ENCODE data around the gene NYAP2.

Gene NYAP2

DNA sequence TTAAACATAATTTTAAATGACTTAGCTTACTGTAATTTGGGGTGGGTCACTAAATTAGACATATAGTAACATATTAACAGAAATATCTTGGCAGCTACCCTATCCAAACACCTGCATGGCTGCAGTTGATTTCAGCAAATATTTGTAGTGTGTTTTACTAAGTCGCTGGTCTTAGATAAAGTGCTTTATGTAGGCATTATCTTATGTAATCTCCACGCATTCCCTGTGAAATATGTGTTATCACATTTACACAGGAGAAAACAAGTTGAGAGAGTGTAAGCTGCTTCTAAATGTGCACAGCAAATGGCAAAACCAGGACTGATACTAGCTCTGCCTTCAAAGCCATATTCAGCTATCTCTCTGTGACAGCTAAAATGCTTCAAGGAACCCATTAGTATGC lies 72.0 kb downstream of the NYAP2 start:
- Histone ChIP-seq H3K27me3 (ENCODE audit: insufficient read depth, low read length) (no peaks in the 10 kb centered on the region), H2BK12ac (ENCODE audit: low read length) (no peak overlapping the region), H3K9ac (ENCODE audit: low read length) (no peak overlapping the region), H4K8ac (ENCODE audit: low read depth, low read length) (no peak overlapping the region), H3K14ac (ENCODE audit: low read length) (no peak overlapping the region), H3K4me3 (ENCODE audit: low read depth, low read length) (no peak overlapping the region), H2AK5ac (ENCODE audit: low read length) (no peak overlapping the region), H3K23ac (ENCODE audit: low read length) (no peak overlapping the region), H2BK5ac (ENCODE audit: low read depth, low read length, poor library complexity) (no peak overlapping the region), H3K79me1 (ENCODE audit: low read length) (peaks cover 8% of the 10 kb centered on the region), H4K12ac (ENCODE audit: low read depth, low read length) (no peak overlapping the region), H2AFZ (ENCODE audit: insufficient read depth, low read length, poor library complexity) (no peak overlapping the region), H3K36me3 (ENCODE audit: control insufficient read depth in 1 of 2, insufficient read depth in 2 of 2, low read length in 2 of 2) (no peaks in the 10 kb centered on the region), H3K79me2 (ENCODE audit: control insufficient read depth, insufficient read depth, low read length, poor library complexity) (peaks cover 1% of the 10 kb centered on the region), H3K18ac (ENCODE audit: low read length) (no peak overlapping the region), H3K4me1 (ENCODE audit: control insufficient read depth in 1 of 2, insufficient read depth in 2 of 2, low read length in 2 of 2) (peaks cover 6 to 9% of the 10 kb centered on the region in 2 experiments), H4K91ac (ENCODE audit: low read depth, low read length) (no peak overlapping the region), H3K4me2 (ENCODE audit: low read length) (no peak overlapping the region), H3K27ac (ENCODE audit: low read depth, low read length) (peak overlapping the region; percentile 37), H3K4ac (ENCODE audit: low read depth, low read length) (no peak overlapping the region), H3K9me3 (ENCODE audit: insufficient read depth, low read depth, low read length) (no peaks in the 10 kb centered on the region), H2BK120ac (ENCODE audit: insufficient read depth, low read length, poor library complexity) (no peak overlapping the region)
- no CpG with 5 or more reads among the region's 2 CpGs for WGBS (ENCODE audit: extremely low coverage, insufficient coverage, insufficient read length)
- no peak for DNase-seq

DNA sequence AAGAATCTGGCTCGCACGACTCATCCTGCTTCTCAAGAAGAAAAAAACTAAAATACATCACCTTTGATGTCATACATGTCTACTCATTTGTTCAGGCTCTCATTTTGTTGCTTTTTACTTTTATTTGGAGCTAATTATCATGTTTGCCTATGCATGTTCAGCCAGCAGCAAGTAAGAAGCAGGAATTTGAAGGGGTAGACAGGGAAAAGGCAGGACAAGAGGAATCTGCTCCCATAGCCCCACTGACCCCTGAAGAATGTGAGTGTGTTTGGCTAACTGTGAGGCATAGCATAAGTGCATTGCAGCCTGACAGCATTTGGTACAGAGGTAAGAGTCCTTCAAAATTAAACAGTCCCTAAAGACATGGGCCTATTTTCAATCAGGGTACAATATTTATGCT lies 72.7 kb downstream of the NYAP2 start:
- no peaks in the 10 kb centered on the region for H3K9me3 ChIP-seq (ENCODE audit: insufficient read depth, low read depth, low read length)
- peaks cover 3% of the 10 kb centered on the region for H3K79me1 ChIP-seq (ENCODE audit: low read length)
- no peaks in the 10 kb centered on the region for H3K79me2 ChIP-seq (ENCODE audit: control insufficient read depth, insufficient read depth, low read length, poor library complexity)
- H4K12ac ChIP-seq (ENCODE audit: low read depth, low read length): no peak overlapping the region
- no peak for DNase-seq
- peaks cover 1 to 3% of the 10 kb centered on the region in 2 experiments for H3K4me1 ChIP-seq (ENCODE audit: control insufficient read depth in 1 of 2, insufficient read depth in 2 of 2, low read length in 2 of 2)
- no peak overlapping the region for H4K8ac ChIP-seq (ENCODE audit: low read depth, low read length)
- no peaks in the 10 kb centered on the region for H3K27me3 ChIP-seq (ENCODE audit: insufficient read depth, low read length)
- H2AFZ ChIP-seq (ENCODE audit: insufficient read depth, low read length, poor library complexity): no peak overlapping the region
- no peak overlapping the region for H3K18ac ChIP-seq (ENCODE audit: low read length)
- H2BK5ac ChIP-seq (ENCODE audit: low read depth, low read length, poor library complexity): no peak overlapping the region
- no peak overlapping the region for H2AK5ac ChIP-seq (ENCODE audit: low read length)
- no peak overlapping the region for H2BK120ac ChIP-seq (ENCODE audit: insufficient read depth, low read length, poor library complexity)
- no peak overlapping the region for H4K91ac ChIP-seq (ENCODE audit: low read depth, low read length)
- no peak overlapping the region for H3K14ac ChIP-seq (ENCODE audit: low read length)
- no peak overlapping the region for H3K4ac ChIP-seq (ENCODE audit: low read depth, low read length)
- peak overlapping the region; percentile 1 for H3K4me2 ChIP-seq (ENCODE audit: low read length)
- H2BK12ac ChIP-seq (ENCODE audit: low read length): no peak overlapping the region
- H3K9ac ChIP-seq (ENCODE audit: low read length): no peak overlapping the region
- peak overlapping the region; percentile 72 for H3K27ac ChIP-seq (ENCODE audit: low read depth, low read length)
- H3K4me3 ChIP-seq (ENCODE audit: low read depth, low read length): no peak overlapping the region
- no peak overlapping the region for H3K23ac ChIP-seq (ENCODE audit: low read length)
- WGBS (ENCODE audit: extremely low coverage, insufficient coverage, insufficient read length): no CpG with 5 or more reads among the region's 2 CpGs
- H3K36me3 ChIP-seq (ENCODE audit: control insufficient read depth in 1 of 2, insufficient read depth in 2 of 2, low read length in 2 of 2): no peaks in the 10 kb centered on the region

DNA sequence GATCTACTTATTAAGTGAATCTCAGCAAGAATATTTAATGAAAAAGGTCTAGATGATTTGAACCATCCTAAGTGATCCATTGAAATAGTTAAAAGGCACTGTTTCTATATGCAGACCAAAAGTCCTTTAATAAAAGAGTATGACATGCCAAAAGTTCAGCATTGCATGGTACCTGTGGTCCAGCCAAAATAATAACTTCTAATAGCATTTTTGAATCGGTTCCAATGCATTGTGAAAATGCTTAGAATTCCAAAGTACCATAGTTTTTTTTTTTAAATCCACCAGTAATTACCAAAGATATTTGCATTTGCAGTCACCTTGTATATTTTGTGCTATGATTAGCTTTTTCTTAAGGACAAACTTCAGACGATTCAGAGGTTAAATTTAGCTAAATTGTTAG lies 79.9 kb downstream of the NYAP2 start:
- no peak overlapping the region for H2AFZ ChIP-seq (ENCODE audit: insufficient read depth, low read length, poor library complexity)
- H2BK5ac ChIP-seq (ENCODE audit: low read depth, low read length, poor library complexity): no peak overlapping the region
- H4K8ac ChIP-seq (ENCODE audit: low read depth, low read length): no peak overlapping the region
- no peaks in the 10 kb centered on the region for H3K79me2 ChIP-seq (ENCODE audit: control insufficient read depth, insufficient read depth, low read length, poor library complexity)
- H2AK5ac ChIP-seq (ENCODE audit: low read length): no peak overlapping the region
- no peak overlapping the region for H4K12ac ChIP-seq (ENCODE audit: low read depth, low read length)
- no peak overlapping the region for H2BK120ac ChIP-seq (ENCODE audit: insufficient read depth, low read length, poor library complexity)
- H3K23ac ChIP-seq (ENCODE audit: low read length): no peak overlapping the region
- H4K91ac ChIP-seq (ENCODE audit: low read depth, low read length): no peak overlapping the region
- H3K9me3 ChIP-seq (ENCODE audit: insufficient read depth, low read depth, low read length): no peaks in the 10 kb centered on the region
- H3K9ac ChIP-seq (ENCODE audit: low read length): no peak overlapping the region
- no peak overlapping the region for H2BK12ac ChIP-seq (ENCODE audit: low read length)
- H3K27me3 ChIP-seq (ENCODE audit: insufficient read depth, low read length): no peaks in the 10 kb centered on the region
- no peak for DNase-seq
- H3K4ac ChIP-seq (ENCODE audit: low read depth, low read length): no peak overlapping the region
- no peaks in the 10 kb centered on the region for H3K4me1 ChIP-seq (ENCODE audit: control insufficient read depth in 1 of 2, insufficient read depth in 2 of 2, low read length in 2 of 2)
- no peak overlapping the region for H3K4me3 ChIP-seq (ENCODE audit: low read depth, low read length)
- no CpG with 5 or more reads among the region's 2 CpGs for WGBS (ENCODE audit: extremely low coverage, insufficient coverage, insufficient read length)
- no peaks in the 10 kb centered on the region for H3K79me1 ChIP-seq (ENCODE audit: low read length)
- no peak overlapping the region for H3K14ac ChIP-seq (ENCODE audit: low read length)
- no peak overlapping the region for H3K4me2 ChIP-seq (ENCODE audit: low read length)
- H3K18ac ChIP-seq (ENCODE audit: low read length): no peak overlapping the region
- no peaks in the 10 kb centered on the region for H3K36me3 ChIP-seq (ENCODE audit: control insufficient read depth in 1 of 2, insufficient read depth in 2 of 2, low read length in 2 of 2)
- no peak overlapping the region for H3K27ac ChIP-seq (ENCODE audit: low read depth, low read length)

DNA sequence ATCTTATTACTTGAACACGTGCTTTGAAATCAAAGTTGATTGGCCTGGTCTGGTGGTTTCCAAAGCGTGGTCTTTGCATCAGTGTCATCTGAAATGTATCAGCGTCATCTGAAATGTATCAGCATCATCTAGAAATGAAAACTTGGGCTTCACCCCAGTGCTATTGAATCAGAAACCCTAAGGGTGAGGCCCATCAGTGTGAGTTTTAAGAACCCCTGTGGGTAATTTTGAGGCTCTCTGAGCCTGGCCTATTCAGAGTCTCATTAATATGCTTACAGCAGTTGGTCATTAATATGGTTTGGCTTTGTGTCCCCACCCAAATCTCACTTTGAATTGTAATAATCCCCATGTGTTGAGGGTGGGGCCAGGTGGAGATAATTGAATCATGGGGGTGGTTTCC lies 85.2 kb downstream of the NYAP2 start:
- WGBS (ENCODE audit: extremely low coverage, insufficient coverage, insufficient read length): no CpG with 5 or more reads among the region's 3 CpGs
- H3K4me3 ChIP-seq (ENCODE audit: low read depth, low read length): no peak overlapping the region
- no peak overlapping the region for H3K27ac ChIP-seq (ENCODE audit: low read depth, low read length)
- no peak overlapping the region for H4K12ac ChIP-seq (ENCODE audit: low read depth, low read length)
- no peaks in the 10 kb centered on the region for H3K79me1 ChIP-seq (ENCODE audit: low read length)
- no peak overlapping the region for H4K91ac ChIP-seq (ENCODE audit: low read depth, low read length)
- H2AK5ac ChIP-seq (ENCODE audit: low read length): no peak overlapping the region
- no peak overlapping the region for H3K18ac ChIP-seq (ENCODE audit: low read length)
- no peak overlapping the region for H3K14ac ChIP-seq (ENCODE audit: low read length)
- H2BK12ac ChIP-seq (ENCODE audit: low read length): no peak overlapping the region
- no peak overlapping the region for H3K9ac ChIP-seq (ENCODE audit: low read length)
- H3K23ac ChIP-seq (ENCODE audit: low read length): no peak overlapping the region
- no peak overlapping the region for H3K4ac ChIP-seq (ENCODE audit: low read depth, low read length)
- DNase-seq: no peak
- H2BK5ac ChIP-seq (ENCODE audit: low read depth, low read length, poor library complexity): no peak overlapping the region
- no peaks in the 10 kb centered on the region for H3K4me1 ChIP-seq (ENCODE audit: control insufficient read depth in 1 of 2, insufficient read depth in 2 of 2, low read length in 2 of 2)
- no peak overlapping the region for H3K4me2 ChIP-seq (ENCODE audit: low read length)
- H3K36me3 ChIP-seq (ENCODE audit: control insufficient read depth in 1 of 2, insufficient read depth in 2 of 2, low read length in 2 of 2): no peaks in the 10 kb centered on the region
- no peak overlapping the region for H4K8ac ChIP-seq (ENCODE audit: low read depth, low read length)
- H2BK120ac ChIP-seq (ENCODE audit: insufficient read depth, low read length, poor library complexity): no peak overlapping the region
- H3K27me3 ChIP-seq (ENCODE audit: insufficient read depth, low read length): no peaks in the 10 kb centered on the region
- H3K9me3 ChIP-seq (ENCODE audit: insufficient read depth, low read depth, low read length): no peaks in the 10 kb centered on the region
- no peak overlapping the region for H2AFZ ChIP-seq (ENCODE audit: insufficient read depth, low read length, poor library complexity)
- H3K79me2 ChIP-seq (ENCODE audit: control insufficient read depth, insufficient read depth, low read length, poor library complexity): no peaks in the 10 kb centered on the region
